HepG2 (cell line): ENCODE results near the gene TMEM87A. TPM values are rescaled to one million over a fixed set of nuclear protein-coding genes. Genes with fewer than 3 reads are reported as not detected.

Experiments used
- CBFB ChIP-seq: sonication (generic); formaldehyde crosslinking; IDR thresholded peaks from 2 replicates; pipeline ENCODE4 v1.4.0; 2020; ENCODE audit warnings: missing genetic modification reagents
- EHMT2 ChIP-seq: fragments of 200-600 bp; sonication (generic); IDR thresholded peaks from 2 replicates; pipeline ENCODE4 v1.7.0; 2017; ENCODE audit warnings: antibody characterized with exemption, low read depth, low read length, borderline replicate concordance
- ETV6 ChIP-seq: sonication (generic); formaldehyde crosslinking; conservative IDR thresholded peaks from 2 replicates; pipeline ENCODE4 v1.4.0; 2020; ENCODE audit warnings: missing genetic modification reagents
- FOXK2 ChIP-seq: fragments of 450-650 bp; IDR thresholded peaks from 2 replicates; pipeline ENCODE4 v1.6.1; 2016
- HNF4A ChIP-seq: sonication (generic); formaldehyde crosslinking; IDR thresholded peaks from 2 replicates; pipeline ENCODE4 v1.4.0; 2020; ENCODE audit warnings: missing genetic modification reagents
- IKZF4 ChIP-seq: sonication (generic); formaldehyde crosslinking; IDR thresholded peaks from 2 replicates; pipeline ENCODE4 v1.5.1; 2020; ENCODE audit warnings: borderline replicate concordance, mild to moderate bottlenecking, low read depth, missing genetic modification reagents; ENCODE audit errors: not compliant biosample characterization
- KAT8 ChIP-seq: IDR thresholded peaks from 2 replicates; pipeline ENCODE4 v1.6.1; 2016; ENCODE audit warnings: missing genetic modification reagents, missing compliant biosample characterization
- XRCC5 ChIP-seq: fragments of 200-400 bp; formaldehyde crosslinking; optimal IDR thresholded peaks from 2 replicates; pipeline ENCODE3; 2017; ENCODE audit warnings: mild to moderate bottlenecking, low read length
- YEATS4 ChIP-seq: sonication (generic); formaldehyde crosslinking; IDR thresholded peaks from 2 replicates; pipeline ENCODE4 v1.4.0; 2020; ENCODE audit warnings: missing genetic modification reagents, borderline replicate concordance
- ZNF121 ChIP-seq: sonication (generic); formaldehyde crosslinking; IDR thresholded peaks from 2 replicates; pipeline ENCODE4 v1.5.0; 2020; ENCODE audit warnings: mild to moderate bottlenecking, missing genetic modification reagents
- ZNF251 ChIP-seq: sonication (generic); formaldehyde crosslinking; IDR thresholded peaks from 2 replicates; pipeline ENCODE4 v1.9.0; 2021; ENCODE audit warnings: mild to moderate bottlenecking, missing genetic modification reagents
- polyA plus RNA-seq, 8 experiments: library from polyadenylated mRNA; depleted of rRNA in 3 of 8; stranded (reverse) in 7 of 8; unstranded in 1 of 8; fragments of >200 nt; fragmentation: Illumina TruSeq in 4 of 8; extraction: Trizol in 4 of 8; gene quantifications; 2 replicates each; pipeline versions ENCODE4 v1.2.1 to v1.2.3, GENCODE V29; 2011 to 2016; ENCODE audit warnings: low read depth in 4 of 8, missing spikeins in 1 of 8, mixed read lengths in 1 of 8; ENCODE audit not compliant: insufficient read depth in 1 of 8
- total RNA-seq, 5 experiments: library from RNA; depleted of rRNA; stranded (reverse); fragments of >200 nt; fragmentation: Illumina TruSeq; extraction: Trizol; gene quantifications; 2 replicates each; pipeline ENCODE4 v1.2.3, GENCODE V29; 2016; ENCODE audit warnings: low read depth in 1 of 5
- TF ChIP-seq, protein P1 (sequence below): sonication (generic); formaldehyde crosslinking; IDR thresholded peaks from 2 replicates; pipeline ENCODE4 v1.4.0; 2020; ENCODE audit warnings: missing genetic modification reagents
- TF ChIP-seq, protein P2 (sequence below): IDR thresholded peaks from 2 replicates; pipeline ENCODE4 v1.6.1; 2016; ENCODE audit warnings: low read depth, borderline replicate concordance
- TF ChIP-seq, protein P3 (sequence below): sonication (generic); formaldehyde crosslinking; IDR thresholded peaks from 2 replicates; pipeline ENCODE4 v1.8.0; 2022; ENCODE audit warnings: mild to moderate bottlenecking, missing genetic modification reagents; ENCODE audit not compliant: insufficient replicate concordance
- TF ChIP-seq, protein P4 (sequence below): sonication (generic); formaldehyde crosslinking; IDR thresholded peaks from 2 replicates; pipeline ENCODE4 v1.5.0; 2020; ENCODE audit warnings: mild to moderate bottlenecking, low read depth, missing genetic modification reagents, borderline replicate concordance
- TF ChIP-seq, protein P5 (sequence below): sonication (generic); formaldehyde crosslinking; IDR thresholded peaks from 2 replicates; pipeline ENCODE4 v1.4.0; 2020; ENCODE audit warnings: low read depth, mild to moderate bottlenecking, missing genetic modification reagents
- TF ChIP-seq, protein P6 (sequence below): sonication (generic); formaldehyde crosslinking; IDR thresholded peaks from 2 replicates; pipeline ENCODE4 v1.4.0; 2020; ENCODE audit warnings: missing genetic modification reagents, borderline replicate concordance

Gene TMEM87A
- total and polyA plus RNA-seq, 2 of the 13 experiments (the other 11 are each of a cell fraction or from before 2014, with no cell fraction given): 20.2 to 42.8 TPM

DNA sequence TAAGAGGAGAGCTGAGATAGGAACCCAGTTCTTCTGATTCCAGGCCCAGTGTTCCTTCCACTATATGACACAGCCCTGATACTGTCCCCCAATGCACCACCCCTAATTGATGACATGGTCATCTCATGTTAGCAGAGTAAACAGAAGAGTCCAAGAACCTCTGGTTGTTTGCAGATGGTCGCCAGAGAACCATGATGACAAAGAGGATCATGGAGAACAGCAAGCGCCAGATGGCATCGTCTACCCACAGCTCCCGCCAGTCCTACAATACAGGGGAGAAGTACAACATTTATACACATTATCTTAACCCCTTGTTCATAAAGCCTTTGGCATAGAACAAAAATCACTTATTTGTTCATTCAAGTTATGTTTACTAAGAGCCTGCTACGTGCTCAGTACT, 46.6 kb downstream of the TMEM87A start (continued):
- TF ChIP-seq, protein P1, sequence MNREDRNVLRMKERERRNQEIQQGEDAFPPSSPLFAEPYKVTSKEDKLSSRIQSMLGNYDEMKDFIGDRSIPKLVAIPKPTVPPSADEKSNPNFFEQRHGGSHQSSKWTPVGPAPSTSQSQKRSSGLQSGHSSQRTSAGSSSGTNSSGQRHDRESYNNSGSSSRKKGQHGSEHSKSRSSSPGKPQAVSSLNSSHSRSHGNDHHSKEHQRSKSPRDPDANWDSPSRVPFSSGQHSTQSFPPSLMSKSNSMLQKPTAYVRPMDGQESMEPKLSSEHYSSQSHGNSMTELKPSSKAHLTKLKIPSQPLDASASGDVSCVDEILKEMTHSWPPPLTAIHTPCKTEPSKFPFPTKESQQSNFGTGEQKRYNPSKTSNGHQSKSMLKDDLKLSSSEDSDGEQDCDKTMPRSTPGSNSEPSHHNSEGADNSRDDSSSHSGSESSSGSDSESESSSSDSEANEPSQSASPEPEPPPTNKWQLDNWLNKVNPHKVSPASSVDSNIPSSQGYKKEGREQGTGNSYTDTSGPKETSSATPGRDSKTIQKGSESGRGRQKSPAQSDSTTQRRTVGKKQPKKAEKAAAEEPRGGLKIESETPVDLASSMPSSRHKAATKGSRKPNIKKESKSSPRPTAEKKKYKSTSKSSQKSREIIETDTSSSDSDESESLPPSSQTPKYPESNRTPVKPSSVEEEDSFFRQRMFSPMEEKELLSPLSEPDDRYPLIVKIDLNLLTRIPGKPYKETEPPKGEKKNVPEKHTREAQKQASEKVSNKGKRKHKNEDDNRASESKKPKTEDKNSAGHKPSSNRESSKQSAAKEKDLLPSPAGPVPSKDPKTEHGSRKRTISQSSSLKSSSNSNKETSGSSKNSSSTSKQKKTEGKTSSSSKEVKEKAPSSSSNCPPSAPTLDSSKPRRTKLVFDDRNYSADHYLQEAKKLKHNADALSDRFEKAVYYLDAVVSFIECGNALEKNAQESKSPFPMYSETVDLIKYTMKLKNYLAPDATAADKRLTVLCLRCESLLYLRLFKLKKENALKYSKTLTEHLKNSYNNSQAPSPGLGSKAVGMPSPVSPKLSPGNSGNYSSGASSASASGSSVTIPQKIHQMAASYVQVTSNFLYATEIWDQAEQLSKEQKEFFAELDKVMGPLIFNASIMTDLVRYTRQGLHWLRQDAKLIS (CRISPR knock-in tag): no peak
- no peak for TF ChIP-seq FOXK2
- no peak for TF ChIP-seq IKZF4 (CRISPR knock-in tag)
- peak; percentile 48 for TF ChIP-seq HNF4A
- TF ChIP-seq YEATS4 (CRISPR knock-in tag): no peak
- TF ChIP-seq EHMT2: no peak
- TF ChIP-seq ETV6 (CRISPR knock-in tag): no peak
- no peak for TF ChIP-seq CBFB (CRISPR knock-in tag)
- TF ChIP-seq XRCC5: peak; percentile 41
- TF ChIP-seq, protein P2, sequence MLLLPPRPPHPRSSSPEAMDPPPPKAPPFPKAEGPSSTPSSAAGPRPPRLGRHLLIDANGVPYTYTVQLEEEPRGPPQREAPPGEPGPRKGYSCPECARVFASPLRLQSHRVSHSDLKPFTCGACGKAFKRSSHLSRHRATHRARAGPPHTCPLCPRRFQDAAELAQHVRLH (CRISPR knock-in tag): no peak
- TF ChIP-seq, protein P3, sequence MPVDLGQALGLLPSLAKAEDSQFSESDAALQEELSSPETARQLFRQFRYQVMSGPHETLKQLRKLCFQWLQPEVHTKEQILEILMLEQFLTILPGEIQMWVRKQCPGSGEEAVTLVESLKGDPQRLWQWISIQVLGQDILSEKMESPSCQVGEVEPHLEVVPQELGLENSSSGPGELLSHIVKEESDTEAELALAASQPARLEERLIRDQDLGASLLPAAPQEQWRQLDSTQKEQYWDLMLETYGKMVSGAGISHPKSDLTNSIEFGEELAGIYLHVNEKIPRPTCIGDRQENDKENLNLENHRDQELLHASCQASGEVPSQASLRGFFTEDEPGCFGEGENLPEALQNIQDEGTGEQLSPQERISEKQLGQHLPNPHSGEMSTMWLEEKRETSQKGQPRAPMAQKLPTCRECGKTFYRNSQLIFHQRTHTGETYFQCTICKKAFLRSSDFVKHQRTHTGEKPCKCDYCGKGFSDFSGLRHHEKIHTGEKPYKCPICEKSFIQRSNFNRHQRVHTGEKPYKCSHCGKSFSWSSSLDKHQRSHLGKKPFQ: no peak
- TF ChIP-seq, protein P4, sequence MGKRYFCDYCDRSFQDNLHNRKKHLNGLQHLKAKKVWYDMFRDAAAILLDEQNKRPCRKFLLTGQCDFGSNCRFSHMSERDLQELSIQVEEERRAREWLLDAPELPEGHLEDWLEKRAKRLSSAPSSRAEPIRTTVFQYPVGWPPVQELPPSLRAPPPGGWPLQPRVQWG (CRISPR knock-in tag): no peak
- TF ChIP-seq ZNF251: no peak
- TF ChIP-seq, protein P5, sequence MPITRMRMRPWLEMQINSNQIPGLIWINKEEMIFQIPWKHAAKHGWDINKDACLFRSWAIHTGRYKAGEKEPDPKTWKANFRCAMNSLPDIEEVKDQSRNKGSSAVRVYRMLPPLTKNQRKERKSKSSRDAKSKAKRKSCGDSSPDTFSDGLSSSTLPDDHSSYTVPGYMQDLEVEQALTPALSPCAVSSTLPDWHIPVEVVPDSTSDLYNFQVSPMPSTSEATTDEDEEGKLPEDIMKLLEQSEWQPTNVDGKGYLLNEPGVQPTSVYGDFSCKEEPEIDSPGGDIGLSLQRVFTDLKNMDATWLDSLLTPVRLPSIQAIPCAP (CRISPR knock-in tag): no peak
- TF ChIP-seq, protein P6, sequence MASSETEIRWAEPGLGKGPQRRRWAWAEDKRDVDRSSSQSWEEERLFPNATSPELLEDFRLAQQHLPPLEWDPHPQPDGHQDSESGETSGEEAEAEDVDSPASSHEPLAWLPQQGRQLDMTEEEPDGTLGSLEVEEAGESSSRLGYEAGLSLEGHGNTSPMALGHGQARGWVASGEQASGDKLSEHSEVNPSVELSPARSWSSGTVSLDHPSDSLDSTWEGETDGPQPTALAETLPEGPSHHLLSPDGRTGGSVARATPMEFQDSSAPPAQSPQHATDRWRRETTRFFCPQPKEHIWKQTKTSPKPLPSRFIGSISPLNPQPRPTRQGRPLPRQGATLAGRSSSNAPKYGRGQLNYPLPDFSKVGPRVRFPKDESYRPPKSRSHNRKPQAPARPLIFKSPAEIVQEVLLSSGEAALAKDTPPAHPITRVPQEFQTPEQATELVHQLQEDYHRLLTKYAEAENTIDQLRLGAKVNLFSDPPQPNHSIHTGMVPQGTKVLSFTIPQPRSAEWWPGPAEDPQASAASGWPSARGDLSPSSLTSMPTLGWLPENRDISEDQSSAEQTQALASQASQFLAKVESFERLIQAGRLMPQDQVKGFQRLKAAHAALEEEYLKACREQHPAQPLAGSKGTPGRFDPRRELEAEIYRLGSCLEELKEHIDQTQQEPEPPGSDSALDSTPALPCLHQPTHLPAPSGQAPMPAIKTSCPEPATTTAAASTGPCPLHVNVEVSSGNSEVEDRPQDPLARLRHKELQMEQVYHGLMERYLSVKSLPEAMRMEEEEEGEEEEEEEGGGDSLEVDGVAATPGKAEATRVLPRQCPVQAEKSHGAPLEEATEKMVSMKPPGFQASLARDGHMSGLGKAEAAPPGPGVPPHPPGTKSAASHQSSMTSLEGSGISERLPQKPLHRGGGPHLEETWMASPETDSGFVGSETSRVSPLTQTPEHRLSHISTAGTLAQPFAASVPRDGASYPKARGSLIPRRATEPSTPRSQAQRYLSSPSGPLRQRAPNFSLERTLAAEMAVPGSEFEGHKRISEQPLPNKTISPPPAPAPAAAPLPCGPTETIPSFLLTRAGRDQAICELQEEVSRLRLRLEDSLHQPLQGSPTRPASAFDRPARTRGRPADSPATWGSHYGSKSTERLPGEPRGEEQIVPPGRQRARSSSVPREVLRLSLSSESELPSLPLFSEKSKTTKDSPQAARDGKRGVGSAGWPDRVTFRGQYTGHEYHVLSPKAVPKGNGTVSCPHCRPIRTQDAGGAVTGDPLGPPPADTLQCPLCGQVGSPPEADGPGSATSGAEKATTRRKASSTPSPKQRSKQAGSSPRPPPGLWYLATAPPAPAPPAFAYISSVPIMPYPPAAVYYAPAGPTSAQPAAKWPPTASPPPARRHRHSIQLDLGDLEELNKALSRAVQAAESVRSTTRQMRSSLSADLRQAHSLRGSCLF (CRISPR knock-in tag): no peak
- TF ChIP-seq ZNF121: no peak
- TF ChIP-seq KAT8 (CRISPR knock-in tag): 0 out of 2 replicates have a peak, but pooled peaks have one; percentile 13
